Kidney tubule cell (primary cell): ENCODE results near the gene KLHL5.
"Not testable (repeated sequence)": the region's sequence is repeated elsewhere in the genome, so short reads cannot be mapped to it uniquely, and the experiment has no call there.

Source experiments
- DNase-seq: peaks from one replicate; pipeline ENCODE4 v3.0.0-alpha.2; 2018; ENCODE audit warnings: low spot score

KLHL5 gene

GRCh38 chr4:39102297-39102696, 40.3 kb downstream of the KLHL5 start:
- DNase-seq, result no peak

- no peak for DNase-seq
These were observed 41.3 kb downstream of the KLHL5 start for GRCh38 chr4:39103291-39103690.

- DNase-seq, result peak; percentile 14
These were observed 42.2 kb downstream of the KLHL5 start for GRCh38 chr4:39104255-39104654.

GRCh38 chr4:39106011-39106410, 44.0 kb downstream of the KLHL5 start:
- no peak for DNase-seq

GRCh38 chr4:39114436-39114835, 52.4 kb downstream of the KLHL5 start:
- no peak for DNase-seq

GRCh38 chr4:39118034-39118658, 56.1 kb downstream of the KLHL5 start:
- DNase-seq, result no peak

GRCh38 chr4:39120418-39120817, 58.4 kb downstream of the KLHL5 start:
- DNase-seq, result no peak

- DNase-seq, result no peak
These were observed 63.0 kb downstream of the KLHL5 start for GRCh38 chr4:39124885-39125599.

- no peak for DNase-seq
These were observed 63.6 kb downstream of the KLHL5 start for GRCh38 chr4:39125600-39125985.

GRCh38 chr4:39126256-39127095, 64.4 kb downstream of the KLHL5 start:
- no peak for DNase-seq

- DNase-seq, result no peak
These were observed 71.6 kb downstream of the KLHL5 start for GRCh38 chr4:39133623-39134022.

GRCh38 chr4:39134683-39135306, 72.8 kb downstream of the KLHL5 start:
- peak; percentile 15 for DNase-seq

GRCh38 chr4:39138227-39138626, 76.2 kb downstream of the KLHL5 start:
- DNase-seq, result not testable (repeated sequence)

GRCh38 chr4:39146211-39146610, 84.2 kb downstream of the KLHL5 start:
- no peak for DNase-seq

GRCh38 chr4:39154009-39154408, 92.0 kb downstream of the KLHL5 start:
- no peak for DNase-seq

GRCh38 chr4:39157520-39157919, 95.5 kb downstream of the KLHL5 start:
- DNase-seq, result no peak

GRCh38 chr4:39166177-39166576, 104.1 kb downstream of the KLHL5 start:
- DNase-seq, result no peak

GRCh38 chr4:39166669-39167068, 104.6 kb downstream of the KLHL5 start:
- DNase-seq, result no peak

- peak; percentile 24 for DNase-seq
These were observed 107.4 kb downstream of the KLHL5 start for GRCh38 chr4:39169426-39169825.

- DNase-seq, result no peak
These were observed 108.3 kb downstream of the KLHL5 start for GRCh38 chr4:39170301-39170700.
